Activated CD8-positive, alpha-beta memory T cell treated with anti-CD3 and anti-CD28 coated beads for 48 hours (primary cell): Measurements from ENCODE around the gene CDCA4.
"Not testable (repeated sequence)": the region's sequence is repeated elsewhere in the genome, so short reads cannot be mapped to it uniquely, and the experiment has no call there.

ENCODE experiments used
- DNase-seq, 3 experiments: peaks; one replicate each; pipeline ENCODE4 v3.0.0-alpha.2; 2020; ENCODE audit warnings: low read depth in 2 of 3, low spot score in 2 of 3

Gene CDCA4

DNA sequence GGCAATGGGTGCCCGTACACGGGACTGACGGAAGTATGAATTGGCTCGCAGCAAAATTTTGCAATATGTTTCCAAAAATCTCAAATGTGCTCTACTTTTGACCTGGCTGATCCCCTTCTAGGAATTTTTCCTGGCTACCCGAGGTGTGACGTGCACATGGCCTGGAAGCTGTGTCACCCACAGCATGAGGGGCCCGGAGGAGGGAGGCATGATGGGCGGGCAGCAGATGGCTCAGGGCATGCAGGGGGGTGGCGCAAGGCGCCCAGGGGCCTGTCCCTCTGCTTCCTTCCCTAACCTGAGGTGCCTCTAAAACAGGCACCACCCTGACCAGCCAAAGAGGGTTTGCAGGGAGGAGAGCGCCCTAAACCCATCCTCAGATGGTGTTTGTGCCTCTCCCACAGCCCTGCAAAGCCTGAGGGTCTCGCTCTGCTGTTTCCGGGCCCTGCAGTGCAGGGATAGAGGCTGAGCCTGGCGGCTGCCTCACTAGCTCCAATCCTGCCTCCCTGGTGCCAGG is 37.7 kb upstream of the CDCA4 start:
- no peak for DNase-seq

DNA sequence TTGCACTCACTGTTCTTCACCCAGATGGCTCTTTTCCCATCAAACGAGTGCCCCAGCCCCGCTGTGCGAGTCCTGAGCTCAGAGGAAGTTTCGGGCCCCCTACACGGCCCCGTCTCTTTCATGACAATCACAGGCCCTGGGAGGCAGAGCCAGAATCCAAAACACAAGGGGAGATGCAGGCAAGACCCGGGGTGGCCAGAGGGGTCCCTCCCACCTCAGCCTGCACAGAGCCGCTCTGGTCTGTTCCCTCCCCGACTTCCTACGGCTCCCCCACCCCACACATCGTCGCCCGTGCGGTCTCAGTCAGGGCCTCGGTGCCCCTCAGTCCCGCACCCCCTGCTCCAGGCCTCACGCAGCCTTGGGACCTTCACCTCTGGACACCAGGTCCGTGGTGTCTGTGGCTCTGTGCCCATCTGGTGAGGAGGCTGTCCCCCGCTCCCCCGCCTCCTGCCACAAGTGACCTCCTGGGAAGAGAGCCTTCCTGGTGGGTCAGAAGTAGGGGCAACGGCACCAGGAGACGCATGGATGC is 35.5 kb upstream of the CDCA4 start:
- DNase-seq, result no peak

DNA sequence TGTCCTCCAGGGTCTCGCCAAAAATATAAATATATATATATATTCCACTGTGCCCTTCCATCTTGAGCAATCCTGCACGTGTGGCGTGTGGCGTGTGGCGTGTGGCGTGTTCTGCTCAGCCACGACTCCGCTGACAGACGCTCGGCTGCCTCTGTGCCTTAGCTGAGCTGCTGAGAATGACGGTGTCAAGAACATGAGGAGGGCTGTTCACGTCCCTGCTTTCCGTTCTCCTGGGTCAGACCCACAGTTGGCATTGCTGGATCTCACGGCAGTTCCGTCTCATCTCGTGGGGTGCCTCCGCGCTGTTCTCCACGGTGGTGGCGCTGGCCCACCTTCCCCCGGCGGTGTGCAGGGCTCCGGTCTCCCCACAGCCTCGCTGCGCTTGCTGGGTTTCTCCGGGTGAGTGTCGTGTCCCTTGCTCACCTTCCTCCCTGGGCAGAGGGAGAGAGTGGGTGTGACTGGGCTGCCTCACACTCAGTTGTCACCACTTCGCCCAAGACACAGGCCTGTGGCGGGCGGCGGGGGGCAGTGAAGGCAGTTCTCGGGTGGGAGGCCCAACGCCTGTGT is 34.9 kb upstream of the CDCA4 start:
- no peak for DNase-seq

DNA sequence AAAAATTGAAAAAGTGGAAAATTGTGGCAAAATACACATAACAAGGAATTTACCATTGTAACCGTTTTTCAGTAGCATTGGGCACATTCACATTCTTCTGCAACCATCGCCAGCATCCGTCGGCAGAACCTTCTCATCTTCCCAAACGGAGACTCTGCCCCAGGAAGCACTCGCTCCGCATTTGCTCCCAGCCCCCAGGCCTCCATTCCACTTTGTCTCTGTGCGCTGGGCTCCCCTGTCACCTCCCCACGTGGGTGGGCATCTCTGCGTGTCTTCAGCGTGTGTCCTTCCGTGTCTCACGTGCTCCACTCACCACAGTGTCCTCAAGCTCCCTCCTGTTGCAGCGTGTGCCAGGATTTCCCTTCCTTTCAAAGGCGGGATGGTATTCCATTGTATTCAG is 34.5 kb upstream of the CDCA4 start:
- no peak for DNase-seq

DNA sequence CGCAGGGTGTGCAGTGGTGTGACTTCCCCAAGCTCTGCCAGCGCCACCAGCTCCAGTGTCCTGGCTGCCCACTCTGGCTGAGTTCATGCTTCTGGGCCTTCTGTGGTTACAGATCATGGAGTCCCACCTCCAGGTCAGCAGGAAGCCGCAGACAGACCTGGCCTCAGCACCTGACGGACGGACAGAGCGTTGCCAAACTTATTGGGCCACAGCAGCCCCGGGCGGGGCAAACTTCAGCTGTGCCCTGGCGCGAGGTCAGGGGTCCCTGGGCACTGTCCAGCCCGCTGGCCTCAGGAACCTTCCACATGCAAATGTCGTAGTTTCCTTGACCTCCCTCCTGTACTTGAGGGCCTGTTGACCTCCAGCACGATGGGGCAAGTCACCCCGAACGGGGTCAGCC is 33.1 kb upstream of the CDCA4 start:
- DNase-seq, result no peak

DNA sequence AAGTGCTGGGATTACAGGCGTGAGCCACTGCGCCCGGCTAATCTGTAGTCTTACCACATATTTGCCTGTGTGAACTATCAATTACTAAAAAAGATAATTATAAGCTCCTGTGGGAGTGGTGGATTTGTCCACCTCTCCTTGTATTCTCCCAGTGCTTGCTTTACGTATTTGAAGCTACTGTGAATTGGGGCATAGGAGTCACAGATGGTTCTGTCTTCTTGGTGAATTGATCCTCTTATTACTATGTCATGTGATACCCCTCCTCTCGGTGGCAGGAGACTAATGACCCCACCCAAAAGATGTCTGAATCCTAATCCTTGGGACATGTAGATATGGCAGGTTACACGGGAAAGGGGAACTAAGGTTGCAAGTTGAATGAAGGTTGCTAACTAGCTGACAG is 32.5 kb upstream of the CDCA4 start:
- DNase-seq, result no peak

DNA sequence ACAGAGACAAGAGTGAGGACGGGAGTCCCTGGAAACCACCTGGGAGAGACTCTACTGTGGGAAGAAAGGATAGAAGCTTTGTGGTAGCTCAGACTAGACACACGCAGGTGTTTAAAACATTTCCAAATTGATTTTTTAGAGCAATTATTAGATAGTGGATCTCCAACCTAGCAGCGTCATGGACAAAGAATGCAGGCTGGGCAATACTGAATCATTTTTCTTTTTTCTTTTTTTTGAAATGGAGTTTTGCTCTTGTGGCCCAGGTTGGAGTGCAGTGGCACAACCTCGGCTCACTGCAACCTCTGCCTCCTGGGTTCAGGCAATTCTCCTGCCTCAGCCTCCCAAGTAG is 31.2 kb upstream of the CDCA4 start:
- DNase-seq, result no peak

DNA sequence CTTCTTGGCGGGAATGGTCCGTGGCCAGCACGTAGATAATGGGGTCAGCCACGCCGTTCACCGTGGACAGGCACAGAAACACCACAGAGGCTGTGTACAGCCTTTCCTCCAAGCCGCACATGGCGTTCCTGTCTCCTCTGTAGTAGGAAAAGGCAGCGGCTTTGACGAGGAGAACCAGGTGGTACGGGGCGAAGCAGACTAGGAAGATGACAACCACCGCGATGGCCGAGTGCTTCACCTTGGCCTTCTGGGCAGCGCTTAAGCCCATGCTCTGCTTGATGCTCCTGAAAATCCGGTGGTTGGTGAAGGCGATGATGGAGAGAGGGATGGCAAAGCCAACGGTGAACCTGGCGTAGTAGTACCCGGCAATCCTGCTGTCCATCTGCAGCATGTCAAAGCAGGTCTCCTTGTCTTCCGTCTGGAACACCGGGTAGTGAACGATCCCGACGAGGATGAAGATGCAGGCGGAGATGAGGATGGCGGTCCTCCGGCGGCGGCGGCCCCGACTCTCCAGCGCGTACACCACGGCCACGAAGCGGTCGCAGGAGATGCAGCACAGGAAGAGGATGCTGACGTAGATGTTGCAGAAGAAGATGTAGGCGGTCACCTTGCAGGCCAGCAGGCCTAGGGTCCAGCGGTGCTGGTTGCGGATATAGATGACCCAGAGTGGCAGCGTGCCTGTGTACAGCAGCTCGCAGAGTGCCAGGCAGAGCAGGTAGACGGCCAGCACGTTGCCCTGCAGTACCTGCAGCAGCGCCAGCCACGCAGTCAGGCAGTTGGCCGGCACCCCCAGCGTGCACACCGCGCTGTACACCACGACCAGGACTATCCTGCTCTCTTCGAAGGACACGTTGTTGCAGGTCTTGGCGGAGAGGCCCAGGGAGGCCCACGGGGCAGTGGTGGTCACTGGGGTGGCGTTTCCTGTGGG is 30.6 kb upstream of the CDCA4 start:
- DNase-seq, result no peak

DNA sequence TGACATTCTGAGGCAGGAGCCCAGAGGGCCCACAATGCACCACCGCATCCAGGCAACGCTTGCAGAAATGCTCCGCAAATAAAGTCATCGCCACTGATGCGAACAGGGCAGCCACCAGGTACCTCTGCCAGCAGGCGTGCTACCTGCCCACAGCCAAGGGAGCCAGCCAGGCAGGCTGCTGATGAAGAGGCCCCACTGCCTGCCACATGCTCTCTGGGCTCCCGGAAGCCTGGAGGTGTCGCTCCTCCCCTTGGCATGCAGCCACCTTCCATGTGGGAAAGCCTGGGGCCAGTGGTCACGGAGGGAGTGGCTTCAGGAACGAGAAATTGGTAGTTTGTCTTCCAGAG is 29.6 kb upstream of the CDCA4 start:
- no peak for DNase-seq

DNA sequence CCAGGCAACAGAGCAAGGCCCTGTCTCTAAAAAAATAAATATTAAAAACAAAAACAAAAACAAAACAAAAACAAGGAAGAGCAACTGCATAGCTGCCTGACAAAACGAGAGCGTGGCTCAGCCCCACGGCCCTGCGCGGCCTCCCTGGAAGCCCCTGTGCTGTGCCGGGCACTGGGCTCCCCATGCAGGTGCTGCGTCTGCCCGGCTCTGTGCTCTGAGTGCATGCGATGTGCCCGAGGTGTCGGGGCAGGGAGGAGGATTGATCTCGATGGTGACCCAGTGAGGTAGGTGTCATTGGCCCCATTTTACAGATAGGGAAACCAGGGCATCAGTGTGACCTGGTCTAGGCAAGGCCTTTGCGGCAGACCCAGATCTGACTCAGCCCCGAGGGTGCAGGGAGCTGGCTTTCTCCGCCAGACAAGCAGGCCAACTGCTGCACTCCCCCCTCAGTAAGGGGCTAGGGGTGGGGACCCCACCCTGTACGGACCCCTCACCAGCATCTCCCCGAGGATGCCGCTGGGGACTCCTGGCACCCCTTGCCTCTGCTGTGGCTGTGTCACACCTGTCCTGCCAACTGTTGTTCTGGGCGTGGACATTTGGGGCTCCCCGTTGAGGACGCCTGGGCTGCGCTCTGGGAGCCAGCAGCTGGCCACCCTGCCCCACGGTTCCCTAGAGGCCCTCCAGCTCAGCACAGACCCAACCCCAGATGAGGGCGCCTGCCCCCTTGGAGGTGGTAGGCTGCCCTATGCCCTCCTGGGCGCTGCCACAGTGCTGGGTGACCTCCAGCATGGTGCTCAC is 29.1 kb upstream of the CDCA4 start:
- no peak for DNase-seq

DNA sequence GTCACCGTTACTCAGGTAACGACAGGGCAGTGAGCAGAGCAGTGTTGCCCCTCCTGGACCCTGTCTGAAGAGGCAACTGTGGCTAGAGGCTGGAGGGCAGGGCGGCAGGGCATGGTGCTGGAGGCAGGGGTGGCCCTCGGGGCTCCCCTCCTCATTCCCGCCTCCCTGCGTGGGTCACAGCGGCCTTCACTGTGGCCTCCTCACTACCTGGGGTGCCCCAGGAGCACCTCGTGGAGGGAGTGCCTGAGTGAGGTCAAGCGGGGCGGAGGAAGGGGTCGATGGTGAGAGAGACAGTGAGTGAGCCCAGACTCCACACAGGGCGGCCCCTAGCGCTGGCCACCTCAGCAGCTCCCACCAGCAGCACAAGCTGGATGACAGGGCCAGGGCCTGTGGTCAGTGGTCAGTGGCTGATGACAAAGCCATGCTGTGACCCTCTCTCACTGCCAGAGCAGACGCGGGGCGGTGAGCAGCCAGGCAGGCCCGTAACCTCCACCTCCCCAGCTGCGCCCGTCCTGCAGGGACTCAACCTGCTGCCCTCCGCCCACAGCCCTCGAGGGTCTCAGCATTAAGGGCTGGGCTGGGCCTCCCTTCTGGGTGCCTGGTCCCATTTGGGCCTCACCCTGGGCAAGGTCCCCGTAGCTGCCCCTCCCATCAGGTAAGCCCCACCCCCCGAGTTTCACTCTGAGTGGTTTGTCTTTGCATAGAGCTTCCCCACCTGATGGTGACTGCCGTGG is 26.6 kb upstream of the CDCA4 start:
- no peak for DNase-seq

DNA sequence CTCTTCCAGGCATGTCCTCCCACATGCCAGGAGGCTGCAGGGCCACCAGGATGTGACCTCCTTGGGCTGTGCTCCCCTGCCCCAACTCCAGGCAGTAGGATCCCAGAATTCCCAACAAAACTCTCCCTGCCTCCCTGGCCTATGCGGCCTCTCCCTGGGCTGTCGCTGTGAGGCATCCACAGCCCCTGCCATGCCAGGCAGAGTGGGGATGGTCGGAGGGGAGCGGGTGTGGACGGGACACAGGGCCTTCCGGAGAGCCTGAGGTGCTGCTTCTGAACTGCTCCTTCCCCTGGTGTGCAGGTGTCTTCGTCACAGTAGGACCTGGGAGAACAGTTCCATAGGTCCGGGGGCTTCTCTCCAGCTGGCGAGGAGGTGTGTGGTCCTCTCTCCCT is 26.0 kb upstream of the CDCA4 start:
- no peak for DNase-seq

DNA sequence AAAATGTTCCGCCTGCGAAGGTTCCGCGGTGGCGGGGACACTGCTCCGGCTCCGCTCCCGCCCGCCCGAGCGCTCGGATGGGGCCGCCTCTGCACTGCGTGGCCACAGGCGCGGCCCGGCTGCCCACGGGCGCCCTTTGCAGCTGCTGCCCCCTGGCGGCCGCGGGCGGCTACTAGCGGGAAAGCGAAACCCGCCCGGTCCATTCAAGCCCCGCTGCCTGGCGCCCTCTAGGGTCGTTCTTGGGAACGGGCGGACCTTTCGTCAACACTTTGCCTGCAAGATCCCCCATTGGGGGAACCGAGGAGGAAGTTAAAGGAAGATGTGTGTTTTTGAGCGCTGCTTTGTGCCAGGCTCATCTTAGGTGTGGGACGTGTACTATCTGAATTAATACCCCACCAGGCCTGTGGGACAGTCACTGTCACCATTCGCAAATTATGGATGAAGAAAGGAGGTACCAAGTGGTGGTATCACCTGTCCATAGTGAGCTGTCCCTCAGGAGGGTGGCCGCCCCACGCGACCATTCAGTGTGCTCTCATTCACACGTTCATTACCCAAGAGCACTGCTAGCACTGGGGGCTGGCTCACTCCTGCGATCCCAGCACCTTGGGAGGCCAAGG is 24.9 kb upstream of the CDCA4 start:
- DNase-seq, result peak; percentile 79 to 97 (median 96)

DNA sequence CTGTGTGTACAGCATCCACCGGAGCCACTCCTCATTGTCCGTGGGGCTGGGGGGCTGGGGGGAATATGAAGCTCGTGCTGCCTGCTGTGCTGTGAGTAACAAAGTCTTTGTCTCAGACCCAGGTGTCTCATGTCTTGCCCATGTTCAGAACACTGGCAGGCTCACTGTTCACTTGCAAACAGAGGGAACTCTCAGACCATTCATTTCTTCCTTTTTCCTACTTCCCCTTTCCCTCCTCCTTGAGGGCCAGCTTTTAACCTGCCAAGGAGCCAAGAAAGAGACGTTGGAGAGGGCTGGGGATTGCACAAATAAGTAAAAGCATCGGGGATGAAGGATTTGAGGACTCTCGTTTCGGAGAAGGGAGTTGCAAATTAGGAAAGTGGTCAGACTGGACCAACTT is 22.8 kb upstream of the CDCA4 start:
- no peak for DNase-seq

DNA sequence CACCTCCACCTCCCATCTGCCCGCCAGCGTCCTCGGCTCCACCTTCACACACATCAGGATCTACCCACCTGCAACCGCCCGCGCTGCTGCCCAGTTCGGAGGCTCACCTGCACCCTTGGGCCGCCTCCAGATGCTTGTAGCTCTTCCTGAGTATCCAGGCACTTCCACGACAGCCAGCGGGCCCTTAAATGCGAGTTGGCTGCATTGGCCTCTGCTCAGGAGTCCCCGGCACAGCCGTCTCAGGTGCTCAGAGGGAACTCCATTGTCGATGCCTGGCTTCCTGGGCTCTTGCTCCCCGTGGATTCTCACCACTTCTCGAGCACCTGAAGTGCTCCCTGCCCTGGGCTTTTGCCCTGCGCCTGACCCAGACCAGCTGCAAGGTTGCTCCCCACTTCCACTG is 21.9 kb upstream of the CDCA4 start:
- no peak for DNase-seq

DNA sequence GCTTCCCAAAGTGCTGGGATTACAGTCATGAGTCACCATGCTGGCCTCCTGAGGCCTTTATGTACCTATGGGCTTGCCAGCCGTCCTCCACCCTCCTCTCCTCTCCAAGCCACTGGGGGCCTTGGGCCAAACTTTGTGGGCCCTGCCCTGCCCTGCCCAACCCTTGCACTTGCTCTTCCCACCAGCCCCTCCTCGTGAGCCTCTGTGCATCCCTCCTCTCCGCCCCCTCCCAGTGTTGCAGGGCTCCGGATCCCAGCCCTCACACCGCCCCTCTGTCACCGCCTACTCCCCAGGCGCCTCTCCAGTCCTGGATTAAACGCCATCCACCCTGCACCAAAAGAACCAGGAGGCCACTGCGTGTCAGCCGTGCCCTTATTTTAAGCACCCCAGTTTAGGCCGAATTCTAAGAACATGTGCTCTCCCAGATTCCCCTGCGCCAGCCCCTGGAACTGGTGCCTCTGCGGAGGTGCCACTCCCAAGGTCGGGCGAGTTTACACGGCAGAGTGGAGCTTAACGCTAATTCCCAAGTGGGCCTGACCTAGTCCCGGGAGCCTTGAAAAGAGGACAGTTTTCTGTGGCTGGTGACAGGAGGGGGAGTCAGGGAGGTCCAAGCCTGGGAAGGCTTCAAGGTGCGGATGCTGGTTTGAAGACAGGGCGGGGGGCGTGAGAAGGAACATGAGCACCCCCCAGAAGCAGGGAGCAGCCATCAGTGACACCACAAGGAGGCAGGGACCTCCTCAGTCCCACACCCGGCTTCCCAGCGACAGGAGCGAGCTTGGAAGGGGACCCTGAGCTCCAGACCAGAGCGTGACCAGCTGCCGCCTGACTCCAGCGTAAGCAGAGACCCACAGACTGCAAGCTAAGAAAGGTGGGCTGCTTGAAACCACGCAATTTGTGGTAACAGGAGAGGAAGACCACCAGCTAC is 21.2 kb upstream of the CDCA4 start:
- DNase-seq, result no peak

DNA sequence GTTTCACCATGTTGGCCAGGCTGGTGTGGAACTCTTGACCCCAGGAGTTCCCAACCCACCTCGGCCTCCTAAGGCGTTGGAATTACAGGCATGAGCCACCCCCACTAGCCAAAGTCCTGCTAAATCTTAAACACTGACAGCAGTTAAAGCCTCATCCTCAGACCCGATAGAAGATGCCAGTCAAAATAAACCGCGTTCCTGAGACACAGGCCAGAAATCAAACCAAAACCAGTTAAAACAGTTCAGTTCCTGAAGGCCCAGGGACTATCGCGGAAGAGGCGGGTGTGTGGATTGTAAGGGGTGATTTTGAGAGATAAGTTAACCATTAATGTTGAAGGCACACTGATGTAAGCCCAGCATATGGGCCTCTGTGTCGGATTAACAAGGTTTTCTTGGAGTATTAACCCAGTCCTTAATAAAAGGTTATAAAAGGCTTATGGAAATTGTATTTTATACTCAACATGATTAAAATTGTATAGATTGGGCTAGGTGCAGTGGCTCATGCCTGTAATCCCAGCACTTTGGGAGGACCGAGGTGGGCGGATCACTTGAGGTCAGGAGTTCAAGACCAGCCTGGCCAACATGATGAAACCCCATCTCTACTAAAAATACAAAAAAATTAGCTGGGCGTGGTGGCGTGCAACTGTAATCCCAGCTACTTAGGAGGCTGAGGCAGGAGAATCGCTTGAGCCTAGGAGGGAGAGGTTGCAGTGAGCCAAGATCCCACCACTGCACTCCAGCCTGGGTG is 18.7 kb upstream of the CDCA4 start:
- DNase-seq, result no peak

DNA sequence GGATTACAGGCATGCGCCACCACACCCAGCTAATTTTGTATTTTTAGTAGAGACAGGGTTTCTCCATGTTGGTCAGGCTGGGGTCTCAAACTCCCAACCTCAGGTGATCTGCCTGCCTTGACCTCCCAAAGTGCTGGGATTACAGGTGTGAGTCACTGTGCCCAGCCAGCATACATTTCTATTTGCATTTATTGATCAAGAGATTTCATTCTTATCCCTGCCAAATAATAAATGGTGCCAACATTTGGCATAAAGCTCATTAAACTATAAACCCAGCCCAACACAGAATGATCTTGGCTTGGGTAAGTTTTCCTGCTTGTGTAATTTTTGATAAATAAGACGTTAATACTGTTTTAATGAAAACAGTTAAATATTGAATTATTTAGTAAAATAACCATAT is 14.7 kb upstream of the CDCA4 start:
- DNase-seq, result not testable (repeated sequence)
